ENCODE data around the gene CAMK2D. TPM values are rescaled to one million over a fixed set of nuclear protein-coding genes. Genes with fewer than 3 reads are reported as not detected.

Gene CAMK2D
- total RNA-seq, 1 experiment from 2014 or later, result 15.4 TPM

DNA sequence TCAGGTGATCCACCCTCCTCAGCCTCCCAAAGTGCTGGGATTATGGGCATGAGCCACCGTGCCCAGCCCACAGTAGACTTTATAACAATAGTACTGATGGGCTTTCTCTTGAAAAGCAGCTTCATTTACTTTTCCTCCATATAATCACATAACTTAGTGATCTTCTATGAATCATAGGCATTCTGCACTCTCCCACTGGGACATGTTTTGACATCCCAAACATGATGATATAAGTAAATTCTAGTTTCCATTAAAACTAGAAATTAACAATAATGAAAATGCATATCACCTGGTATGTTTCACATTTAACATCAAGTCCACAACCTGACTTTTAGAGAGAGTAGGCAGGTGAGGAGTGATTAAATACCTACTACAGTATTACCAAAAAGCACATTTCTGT is 96.5 kb downstream of the CAMK2D start:
- ATAC-seq (no peak), DNase-seq (no peak)

DNA sequence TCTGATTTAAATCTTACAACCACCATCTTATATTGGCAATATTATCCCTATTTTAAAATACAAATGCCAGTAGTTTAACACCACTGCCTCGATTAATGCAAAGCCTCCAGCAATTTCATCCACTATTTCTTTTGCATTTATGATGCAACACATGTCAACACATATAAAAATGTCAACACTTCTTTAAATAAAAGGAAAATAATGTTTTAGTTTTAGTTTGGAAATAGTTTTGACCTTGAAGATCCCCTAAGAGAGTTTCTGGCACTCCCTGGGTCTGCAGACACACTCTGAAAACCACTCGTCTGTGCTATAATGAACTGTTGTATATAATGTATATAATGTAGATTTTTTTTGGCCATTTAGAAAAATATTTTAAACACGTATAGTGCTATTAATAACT is 99.0 kb downstream of the CAMK2D start:
- Histone ChIP-seq H3K9me2 (replicated peaks; ENCODE audit: low read length) (no peaks in the 10 kb centered on the region), H3K36me3 (ENCODE audit: low read depth, low read length) (no peaks in the 10 kb centered on the region), H3K79me2 (ENCODE audit: low read length) (no peaks in the 10 kb centered on the region), H3F3A (ENCODE audit: low read length, unreplicated experiment) (no peaks in the 10 kb centered on the region), H3K9ac (ENCODE audit: low read length) (no peak overlapping the region), H3K4me2 (ENCODE audit: low read length) (no peak overlapping the region), H3K27ac (ENCODE audit: low read length) (no peak overlapping the region), H3K27me3 (ENCODE audit: low read length) (no peaks in the 10 kb centered on the region), H4K20me1 (ENCODE audit: low read length) (no peaks in the 10 kb centered on the region), H3K4me1 (ENCODE audit: insufficient read depth, low read length) (peaks cover 7% of the 10 kb centered on the region), H3K9me3 (ENCODE audit: low read length) (no peaks in the 10 kb centered on the region), H3K4me3 (ENCODE audit: low read length) (no peak overlapping the region), H2AFZ (ENCODE audit: low read length) (no peak overlapping the region)
- ATAC-seq, result no peak
- TF ChIP-seq EZH2phosphoT487 (IDR thresholded peaks at IDR 0.05; ENCODE audit: borderline replicate concordance, low read length) (no peak), EZH2 (IDR thresholded peaks at IDR 0.05; ENCODE audit: low read length, unreplicated experiment) (no peak)
- TF ChIP-seq, protein P1, sequence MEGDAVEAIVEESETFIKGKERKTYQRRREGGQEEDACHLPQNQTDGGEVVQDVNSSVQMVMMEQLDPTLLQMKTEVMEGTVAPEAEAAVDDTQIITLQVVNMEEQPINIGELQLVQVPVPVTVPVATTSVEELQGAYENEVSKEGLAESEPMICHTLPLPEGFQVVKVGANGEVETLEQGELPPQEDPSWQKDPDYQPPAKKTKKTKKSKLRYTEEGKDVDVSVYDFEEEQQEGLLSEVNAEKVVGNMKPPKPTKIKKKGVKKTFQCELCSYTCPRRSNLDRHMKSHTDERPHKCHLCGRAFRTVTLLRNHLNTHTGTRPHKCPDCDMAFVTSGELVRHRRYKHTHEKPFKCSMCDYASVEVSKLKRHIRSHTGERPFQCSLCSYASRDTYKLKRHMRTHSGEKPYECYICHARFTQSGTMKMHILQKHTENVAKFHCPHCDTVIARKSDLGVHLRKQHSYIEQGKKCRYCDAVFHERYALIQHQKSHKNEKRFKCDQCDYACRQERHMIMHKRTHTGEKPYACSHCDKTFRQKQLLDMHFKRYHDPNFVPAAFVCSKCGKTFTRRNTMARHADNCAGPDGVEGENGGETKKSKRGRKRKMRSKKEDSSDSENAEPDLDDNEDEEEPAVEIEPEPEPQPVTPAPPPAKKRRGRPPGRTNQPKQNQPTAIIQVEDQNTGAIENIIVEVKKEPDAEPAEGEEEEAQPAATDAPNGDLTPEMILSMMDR (conservative IDR thresholded peaks at IDR 0.05; ENCODE audit: low read depth, low read length), result no peak
- ChIA-PET POLR2A (ENCODE audit: unreplicated experiment) (no interaction called here), CTCF (no interaction called here)
- BruUV-seq (replicated peaks), result no TSS peak
- intact Hi-C loops (cut with micrococcal nuclease), result no loop called here
- DNase-seq, result no peak

More for the DNA sequence above, 96.5 kb downstream of the CAMK2D start:
- ChIA-PET CTCF (no interaction called here), POLR2A (ENCODE audit: unreplicated experiment) (no interaction called here)
- Histone ChIP-seq H3K9ac (ENCODE audit: low read length) (no peak overlapping the region), H3K36me3 (ENCODE audit: low read depth, low read length) (no peaks in the 10 kb centered on the region), H3K27me3 (ENCODE audit: low read length) (no peaks in the 10 kb centered on the region), H4K20me1 (ENCODE audit: low read length) (no peaks in the 10 kb centered on the region), H3K4me3 (ENCODE audit: low read length) (no peak overlapping the region), H3K9me2 (replicated peaks; ENCODE audit: low read length) (no peaks in the 10 kb centered on the region), H3K79me2 (ENCODE audit: low read length) (no peaks in the 10 kb centered on the region), H3F3A (ENCODE audit: low read length, unreplicated experiment) (no peaks in the 10 kb centered on the region), H3K4me2 (ENCODE audit: low read length) (no peak overlapping the region), H3K9me3 (ENCODE audit: low read length) (no peaks in the 10 kb centered on the region), H3K27ac (ENCODE audit: low read length) (no peak overlapping the region), H2AFZ (ENCODE audit: low read length) (no peak overlapping the region), H3K4me1 (ENCODE audit: insufficient read depth, low read length) (no peaks in the 10 kb centered on the region)
- no TSS peak for BruUV-seq (replicated peaks)
- TF ChIP-seq EZH2phosphoT487 (IDR thresholded peaks at IDR 0.05; ENCODE audit: borderline replicate concordance, low read length) (no peak), EZH2 (IDR thresholded peaks at IDR 0.05; ENCODE audit: low read length, unreplicated experiment) (no peak)
- TF ChIP-seq, protein P1 (conservative IDR thresholded peaks at IDR 0.05; ENCODE audit: low read depth, low read length), result no peak
- intact Hi-C loops (cut with micrococcal nuclease), result no loop called here

DNA sequence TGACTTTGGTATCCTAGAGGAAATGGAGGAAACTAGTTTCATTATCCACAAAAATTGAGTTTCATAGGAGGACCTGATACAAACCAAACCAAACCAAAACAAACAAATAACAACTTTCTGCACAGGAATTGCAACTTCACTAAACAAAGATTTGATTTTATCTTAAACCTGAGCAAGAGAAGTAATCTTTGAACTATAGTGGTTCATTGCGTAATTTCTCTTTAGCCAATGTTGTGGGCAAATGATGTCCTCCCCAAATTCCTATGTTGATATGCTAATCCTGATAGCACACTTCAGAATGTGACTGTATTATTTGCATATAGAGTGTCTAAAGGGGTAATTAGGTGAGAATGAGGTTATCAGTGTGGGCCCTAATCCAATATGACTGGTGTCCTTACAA is 102.4 kb downstream of the CAMK2D start:
- no peaks in the 10 kb centered on the region for H3K9me3 ChIP-seq (ENCODE audit: low read length)
- H3K4me1 ChIP-seq (ENCODE audit: insufficient read depth, low read length), result peaks cover 18% of the 10 kb centered on the region
- H3F3A ChIP-seq (ENCODE audit: low read length, unreplicated experiment), result no peaks in the 10 kb centered on the region
- ATAC-seq (no peak), DNase-seq (no peak)
- intact Hi-C loops (cut with micrococcal nuclease), result no loop called here
- H3K4me2 ChIP-seq (ENCODE audit: low read length), result no peak overlapping the region
- H3K27ac ChIP-seq (ENCODE audit: low read length), result no peak overlapping the region
- H3K79me2 ChIP-seq (ENCODE audit: low read length), result no peaks in the 10 kb centered on the region
- H3K9me2 ChIP-seq (replicated peaks; ENCODE audit: low read length), result no peaks in the 10 kb centered on the region
- H2AFZ ChIP-seq (ENCODE audit: low read length), result no peak overlapping the region
- H3K27me3 ChIP-seq (ENCODE audit: low read length), result no peaks in the 10 kb centered on the region
- ChIA-PET POLR2A (ENCODE audit: unreplicated experiment) (no interaction called here), CTCF (no interaction called here)
- no peak overlapping the region for H3K4me3 ChIP-seq (ENCODE audit: low read length)
- H3K9ac ChIP-seq (ENCODE audit: low read length), result no peak overlapping the region
- H3K36me3 ChIP-seq (ENCODE audit: low read depth, low read length), result no peaks in the 10 kb centered on the region
- TF ChIP-seq, protein P1 (conservative IDR thresholded peaks at IDR 0.05; ENCODE audit: low read depth, low read length), result no peak
- TF ChIP-seq EZH2 (IDR thresholded peaks at IDR 0.05; ENCODE audit: low read length, unreplicated experiment) (no peak), EZH2phosphoT487 (IDR thresholded peaks at IDR 0.05; ENCODE audit: borderline replicate concordance, low read length) (no peak)
- H4K20me1 ChIP-seq (ENCODE audit: low read length), result no peaks in the 10 kb centered on the region
- no TSS peak for BruUV-seq (replicated peaks)
